ENCODE measurements around the gene CCHCR1.
A peak's percentile ranks its signal among the peaks of the same experiment; 100 is the strongest.

Gene CCHCR1

GRCh38 chr6:31107052-31107451, 50.5 kb downstream of the CCHCR1 start:
- TF ChIP-seq, protein P1, sequence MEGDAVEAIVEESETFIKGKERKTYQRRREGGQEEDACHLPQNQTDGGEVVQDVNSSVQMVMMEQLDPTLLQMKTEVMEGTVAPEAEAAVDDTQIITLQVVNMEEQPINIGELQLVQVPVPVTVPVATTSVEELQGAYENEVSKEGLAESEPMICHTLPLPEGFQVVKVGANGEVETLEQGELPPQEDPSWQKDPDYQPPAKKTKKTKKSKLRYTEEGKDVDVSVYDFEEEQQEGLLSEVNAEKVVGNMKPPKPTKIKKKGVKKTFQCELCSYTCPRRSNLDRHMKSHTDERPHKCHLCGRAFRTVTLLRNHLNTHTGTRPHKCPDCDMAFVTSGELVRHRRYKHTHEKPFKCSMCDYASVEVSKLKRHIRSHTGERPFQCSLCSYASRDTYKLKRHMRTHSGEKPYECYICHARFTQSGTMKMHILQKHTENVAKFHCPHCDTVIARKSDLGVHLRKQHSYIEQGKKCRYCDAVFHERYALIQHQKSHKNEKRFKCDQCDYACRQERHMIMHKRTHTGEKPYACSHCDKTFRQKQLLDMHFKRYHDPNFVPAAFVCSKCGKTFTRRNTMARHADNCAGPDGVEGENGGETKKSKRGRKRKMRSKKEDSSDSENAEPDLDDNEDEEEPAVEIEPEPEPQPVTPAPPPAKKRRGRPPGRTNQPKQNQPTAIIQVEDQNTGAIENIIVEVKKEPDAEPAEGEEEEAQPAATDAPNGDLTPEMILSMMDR (IDR thresholded peaks at IDR 0.05; ENCODE audit: unreplicated experiment in 3 of 3), result no peak
- no peak overlapping the region for H3K4me3 Mint-ChIP-seq
- H3K36me3 Mint-ChIP-seq (ENCODE audit: low read depth), result no peaks in the 10 kb centered on the region
- peaks cover 47% of the 10 kb centered on the region for H3K27me3 Mint-ChIP-seq (ENCODE audit: low read depth)
- no peaks in the 10 kb centered on the region for H3K9me3 Mint-ChIP-seq
- H3K4me1 Mint-ChIP-seq, result no peaks in the 10 kb centered on the region
- no peak overlapping the region for H3K27ac Mint-ChIP-seq

- TF ChIP-seq, protein P1 (IDR thresholded peaks at IDR 0.05; ENCODE audit: unreplicated experiment in 3 of 3), result no peak
- no peaks in the 10 kb centered on the region for H3K9me3 Mint-ChIP-seq
- peaks cover 18% of the 10 kb centered on the region for H3K27me3 Mint-ChIP-seq (ENCODE audit: low read depth)
- H3K27ac Mint-ChIP-seq, result no peak overlapping the region
- H3K4me1 Mint-ChIP-seq, result no peaks in the 10 kb centered on the region
- H3K36me3 Mint-ChIP-seq (ENCODE audit: low read depth), result no peaks in the 10 kb centered on the region
- H3K4me3 Mint-ChIP-seq, result no peak overlapping the region
These were observed 54.5 kb downstream of the CCHCR1 start for GRCh38 chr6:31103136-31103535.

DNA sequence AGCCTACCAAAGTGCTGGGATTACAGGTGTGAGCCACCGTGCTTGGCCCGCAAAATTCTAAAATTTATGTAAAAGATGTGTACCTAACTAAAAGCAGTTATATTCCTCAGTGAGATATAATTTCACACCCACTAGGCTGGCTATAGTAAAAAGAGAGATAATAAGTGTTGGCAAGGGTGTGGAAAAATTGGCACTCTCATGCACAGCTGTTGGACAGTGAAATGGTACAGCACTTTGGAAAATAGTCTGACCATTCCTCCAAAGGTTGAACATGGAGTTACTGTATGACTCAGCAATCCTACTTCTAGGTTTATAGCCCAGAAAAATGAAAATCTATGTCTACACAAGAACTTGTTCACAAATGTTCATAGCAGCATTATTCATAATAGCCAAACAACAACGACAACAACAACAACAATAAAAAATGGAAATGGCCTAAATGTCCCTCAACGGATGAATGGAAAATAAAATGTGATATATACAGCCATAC, 59.1 kb downstream of the CCHCR1 start:
- H3K36me3 Mint-ChIP-seq (ENCODE audit: low read depth), result no peaks in the 10 kb centered on the region
- H3K9me3 Mint-ChIP-seq, result no peaks in the 10 kb centered on the region
- no peak overlapping the region for H3K27ac Mint-ChIP-seq
- no peak overlapping the region for H3K4me3 Mint-ChIP-seq
- peaks cover 4% of the 10 kb centered on the region for H3K27me3 Mint-ChIP-seq (ENCODE audit: low read depth)
- TF ChIP-seq, protein P1 (IDR thresholded peaks at IDR 0.05; ENCODE audit: unreplicated experiment in 3 of 3), result no peak
- no peaks in the 10 kb centered on the region for H3K4me1 Mint-ChIP-seq

- H3K4me3 Mint-ChIP-seq, result no peak overlapping the region
- H3K27me3 Mint-ChIP-seq (ENCODE audit: low read depth), result peaks cover 4% of the 10 kb centered on the region
- no peaks in the 10 kb centered on the region for H3K4me1 Mint-ChIP-seq
- no peaks in the 10 kb centered on the region for H3K36me3 Mint-ChIP-seq (ENCODE audit: low read depth)
- H3K27ac Mint-ChIP-seq, result peak overlapping the region in 1 of 3 experiments; percentile 34
- TF ChIP-seq, protein P1 (IDR thresholded peaks at IDR 0.05; ENCODE audit: unreplicated experiment in 3 of 3), result no peak
- no peaks in the 10 kb centered on the region for H3K9me3 Mint-ChIP-seq
These were observed 60.9 kb downstream of the CCHCR1 start for GRCh38 chr6:31096656-31097055.

DNA sequence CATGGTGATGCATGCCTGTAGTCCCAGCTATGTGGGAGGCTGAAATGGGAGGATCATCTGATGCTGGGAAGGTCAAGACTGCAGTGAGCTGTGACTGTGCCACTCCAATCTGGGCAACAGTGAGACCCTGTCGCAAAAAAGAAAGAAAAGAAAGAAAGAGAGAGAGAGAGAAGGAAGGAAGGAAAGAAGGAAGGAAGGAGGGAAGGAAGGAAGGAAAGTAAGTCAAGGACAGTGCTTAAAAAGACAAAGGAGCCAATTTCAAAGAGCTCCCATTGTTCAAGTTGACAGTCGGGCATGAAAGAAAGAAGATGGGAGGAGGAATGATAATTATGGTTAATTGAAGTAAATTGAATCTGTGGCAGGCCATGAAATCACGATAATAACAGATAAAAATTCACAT, 61.4 kb downstream of the CCHCR1 start:
- Mint-ChIP-seq H3K27me3 (ENCODE audit: low read depth) (peaks cover 4% of the 10 kb centered on the region), H3K9me3 (no peaks in the 10 kb centered on the region), H3K4me1 (no peaks in the 10 kb centered on the region), H3K36me3 (ENCODE audit: low read depth) (no peaks in the 10 kb centered on the region), H3K27ac (no peak overlapping the region), H3K4me3 (no peak overlapping the region)
- TF ChIP-seq, protein P1 (IDR thresholded peaks at IDR 0.05; ENCODE audit: unreplicated experiment in 3 of 3), result no peak

DNA sequence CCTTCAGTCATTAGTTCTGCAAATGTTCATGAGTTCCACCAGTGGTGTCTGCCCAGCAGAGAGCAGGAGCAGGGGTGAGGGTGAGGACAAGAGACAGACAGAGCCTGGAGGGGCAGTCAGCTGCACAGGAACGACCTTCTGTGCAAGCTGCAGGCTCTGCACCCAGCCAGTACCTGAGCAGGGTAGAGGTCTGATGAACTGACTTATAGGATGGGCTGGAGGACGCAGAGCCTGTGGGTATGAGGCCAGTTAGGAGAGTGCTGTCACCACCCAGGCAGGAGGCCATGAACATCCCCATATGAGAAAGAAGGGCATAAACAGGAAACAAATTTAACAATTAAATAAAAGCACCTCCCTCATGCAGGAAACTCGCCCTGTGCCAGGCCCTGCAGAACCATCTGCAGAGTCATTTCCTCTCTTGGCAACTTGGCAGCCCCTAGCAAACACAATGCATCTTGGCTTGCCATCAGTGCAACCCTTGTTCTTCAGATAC, 63.2 kb downstream of the CCHCR1 start:
- peaks cover 11% of the 10 kb centered on the region for H3K27me3 Mint-ChIP-seq (ENCODE audit: low read depth)

More for the DNA sequence above, 63.2 kb downstream of the CCHCR1 start:
- no peak overlapping the region for H3K4me3 Mint-ChIP-seq
- H3K4me1 Mint-ChIP-seq, result no peaks in the 10 kb centered on the region
- H3K36me3 Mint-ChIP-seq (ENCODE audit: low read depth), result no peaks in the 10 kb centered on the region
- TF ChIP-seq, protein P1 (IDR thresholded peaks at IDR 0.05; ENCODE audit: unreplicated experiment in 3 of 3), result no peak
- no peaks in the 10 kb centered on the region for H3K9me3 Mint-ChIP-seq
- H3K27ac Mint-ChIP-seq, result no peak overlapping the region

All from nephron (organoid).